ENCODE data around the gene WDR46. TPM values are rescaled to one million over a fixed set of nuclear protein-coding genes. Genes with fewer than 3 reads are reported as not detected.

The WDR46 gene
- polyA plus RNA-seq, 2 of the 4 experiments (the other 2 are of a cell fraction) = 35.1 to 88.4 TPM

DNA sequence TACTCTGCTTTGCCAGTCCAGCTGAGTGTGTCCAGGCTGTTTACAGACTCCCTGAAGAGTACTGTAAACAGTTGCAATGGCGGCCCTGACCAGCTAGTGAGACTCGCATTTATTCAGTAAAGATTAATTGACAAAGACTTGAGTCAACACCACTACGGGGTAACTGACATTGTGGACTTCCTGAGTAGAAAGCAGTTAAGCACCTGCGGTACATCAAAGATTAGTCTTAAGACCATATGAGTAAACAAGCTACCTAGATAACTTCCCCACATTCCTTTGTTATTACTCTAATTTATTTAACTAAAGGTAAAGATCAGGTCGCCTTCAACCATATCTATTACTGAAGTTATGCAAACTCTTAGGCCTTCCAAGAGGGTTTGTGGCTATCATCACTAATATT is 30.0 kb downstream of the WDR46 start:
- H3K4me3 ChIP-seq = no peak overlapping the region
- TF ChIP-seq BHLHE40 (IDR thresholded peaks at IDR 0.05; ENCODE audit: low read depth, low read length) (no peak), CHD2 (IDR thresholded peaks at IDR 0.05; ENCODE audit: low read length, partially characterized antibody) (no peak), RARB (CRISPR knock-in tag; IDR thresholded peaks at IDR 0.05) (no peak), EHF (CRISPR knock-in tag; IDR thresholded peaks at IDR 0.05) (no peak), REST (IDR thresholded peaks at IDR 0.05) (no peak), ZFP36 (IDR thresholded peaks at IDR 0.05; ENCODE audit: borderline replicate concordance, partially characterized antibody) (no peak), ZSCAN20 (CRISPR knock-in tag; IDR thresholded peaks at IDR 0.05) (no peak), MAZ (IDR thresholded peaks at IDR 0.05; ENCODE audit: borderline replicate concordance, low read depth, low read length) (no peak), FOSB (CRISPR knock-in tag; IDR thresholded peaks at IDR 0.05) (no peak), POLR2A (IDR thresholded peaks at IDR 0.05; ENCODE audit: low read length) (no peak), NR3C1 (IDR thresholded peaks at IDR 0.05) (no peak), HDAC2 (IDR thresholded peaks at IDR 0.05) (no peak), HOXB13 (CRISPR knock-in tag; IDR thresholded peaks at IDR 0.05; ENCODE audit: low read depth) (no peak)
- TF ChIP-seq, protein P1, sequence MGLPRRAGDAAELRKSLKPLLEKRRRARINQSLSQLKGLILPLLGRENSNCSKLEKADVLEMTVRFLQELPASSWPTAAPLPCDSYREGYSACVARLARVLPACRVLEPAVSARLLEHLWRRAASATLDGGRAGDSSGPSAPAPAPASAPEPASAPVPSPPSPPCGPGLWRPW (IDR thresholded peaks at IDR 0.05) = no peak
- TF ChIP-seq, protein P2, sequence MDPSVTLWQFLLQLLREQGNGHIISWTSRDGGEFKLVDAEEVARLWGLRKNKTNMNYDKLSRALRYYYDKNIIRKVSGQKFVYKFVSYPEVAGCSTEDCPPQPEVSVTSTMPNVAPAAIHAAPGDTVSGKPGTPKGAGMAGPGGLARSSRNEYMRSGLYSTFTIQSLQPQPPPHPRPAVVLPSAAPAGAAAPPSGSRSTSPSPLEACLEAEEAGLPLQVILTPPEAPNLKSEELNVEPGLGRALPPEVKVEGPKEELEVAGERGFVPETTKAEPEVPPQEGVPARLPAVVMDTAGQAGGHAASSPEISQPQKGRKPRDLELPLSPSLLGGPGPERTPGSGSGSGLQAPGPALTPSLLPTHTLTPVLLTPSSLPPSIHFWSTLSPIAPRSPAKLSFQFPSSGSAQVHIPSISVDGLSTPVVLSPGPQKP (IDR thresholded peaks at IDR 0.05; ENCODE audit: low read depth, low read length) = no peak
- H3K27ac ChIP-seq = no peak overlapping the region
- H3K9me3 ChIP-seq = no peaks in the 10 kb centered on the region
- peaks cover 4% of the 10 kb centered on the region; the same call in 1 of the 3 replicates for H3K4me1 ChIP-seq
- no peak for DNase-seq (ENCODE audit: low read depth in 1 of 2, low spot score in 1 of 2)
- WGBS (ENCODE audit: missing lambda C conversion rate) = 64% methylated on average over 5 of the region's 5 CpGs
- POLR2A ChIA-PET = no interaction called here
- H3K4me2 ChIP-seq = no peak overlapping the region
- FAIRE-seq = no peak
- CTCF ChIA-PET = interaction anchor here (1.1 to 3.4 kb wide), 2 partner anchors 8 to 11 kb away, joined by 4 to 11 read pairs; no protein-coding TSS in a partner anchor
- no peak for ATAC-seq

DNA sequence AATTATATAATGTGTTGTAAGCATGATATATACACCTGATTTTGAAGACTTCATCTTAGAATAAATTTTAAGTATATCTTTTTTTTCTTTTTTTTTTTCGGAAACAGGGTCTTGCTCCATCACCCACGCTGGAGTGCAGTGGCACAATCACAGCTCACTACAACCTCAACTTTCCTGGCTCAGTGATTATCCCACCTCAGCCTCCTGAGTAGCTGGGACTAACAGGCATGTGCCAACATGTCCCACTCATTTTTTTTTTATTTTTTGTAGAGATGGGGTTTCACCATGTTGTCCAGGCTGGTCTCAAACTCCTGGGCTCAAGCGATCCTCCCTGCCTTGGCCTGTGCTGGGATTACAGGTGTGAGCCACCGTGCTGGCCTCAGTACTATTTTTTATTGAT is 34.4 kb downstream of the WDR46 start:
- Histone ChIP-seq H3K4me1 (peaks cover 11% of the 10 kb centered on the region), H3K9me3 (no peaks in the 10 kb centered on the region), H3K4me3 (no peak overlapping the region), H3K27ac (0 out of 6 replicates have a peak overlapping the region, but pooled peaks have one; percentile 16 to 20), H3K4me2 (no peak overlapping the region)
- DNase-seq (ENCODE audit: low read depth in 1 of 2, low spot score in 1 of 2) (no peak), FAIRE-seq (no peak), ATAC-seq (no peak)
- ChIA-PET CTCF (no interaction called here), POLR2A (no interaction called here)
- TF ChIP-seq MAFK (IDR thresholded peaks at IDR 0.05; ENCODE audit: partially characterized antibody) = no peak
- no peak for TF ChIP-seq HOXA7 (CRISPR knock-in tag; IDR thresholded peaks at IDR 0.05)
- TF ChIP-seq EP300 (IDR thresholded peaks at IDR 0.05) = no peak
- TF ChIP-seq USF2 (IDR thresholded peaks at IDR 0.05) = no peak
- TF ChIP-seq CBX2 (IDR thresholded peaks at IDR 0.05; ENCODE audit: borderline replicate concordance, low read depth) = no peak
- TF ChIP-seq JUN (IDR thresholded peaks at IDR 0.05) = no peak
- TF ChIP-seq JUNB (IDR thresholded peaks at IDR 0.05) = no peak
- TF ChIP-seq NR3C1 (IDR thresholded peaks at IDR 0.05) = no peak
- TF ChIP-seq, protein P1 (IDR thresholded peaks at IDR 0.05) = no peak
- WGBS (ENCODE audit: missing lambda C conversion rate) = 93% methylated on average over 4 of the region's 4 CpGs

All from A549 (cell line).